HG03045 (cell line): ENCODE results near the gene COASY.

ENCODE experiments used
- ATAC-seq: cut with Tn5 transposase; IDR thresholded peaks from one replicate; pipeline ENCODE4 v1.9.1; 2021; ENCODE audit warnings: mild to moderate bottlenecking, moderate library complexity; ENCODE audit not compliant: unreplicated experiment

COASY gene

GRCh38 chr17:42571435-42572225 is 9.7 kb downstream of the COASY start:
- no peak for ATAC-seq

GRCh38 chr17:42573095-42573494 is 11.1 kb downstream of the COASY start:
- no peak for ATAC-seq

GRCh38 chr17:42574463-42574862 is 12.5 kb downstream of the COASY start:
- no peak for ATAC-seq

- ATAC-seq = no peak
These were observed 15.2 kb downstream of the COASY start for GRCh38 chr17:42577140-42577531.

- peak; percentile 69 for ATAC-seq
These were observed 15.8 kb downstream of the COASY start, which contains the start of gene PSMC3IP for GRCh38 chr17:42577532-42578281. TSS of gene PSMC3IP (minus strand) at chr17:42577729. CDS start at chr17:42577686, 43 bp downstream.

- peak; percentile 53 for ATAC-seq
These were observed 16.4 kb downstream of the COASY start for GRCh38 chr17:42578282-42578869.

GRCh38 chr17:42579794-42580551 is 18.0 kb downstream of the COASY start:
- ATAC-seq = no peak

- no peak for ATAC-seq
These were observed 19.9 kb downstream of the COASY start for GRCh38 chr17:42581744-42582270.

GRCh38 chr17:42584880-42585279 is 22.9 kb downstream of the COASY start:
- no peak for ATAC-seq

GRCh38 chr17:42585353-42585752 is 23.4 kb downstream of the COASY start:
- no peak for ATAC-seq

GRCh38 chr17:42586514-42587230 is 24.7 kb downstream of the COASY start:
- no peak for ATAC-seq

- ATAC-seq = no peak
These were observed 28.9 kb downstream of the COASY start for GRCh38 chr17:42590886-42591285.

- no peak for ATAC-seq
These were observed 29.5 kb downstream of the COASY start for GRCh38 chr17:42591411-42591810.

GRCh38 chr17:42596386-42596785 is 34.4 kb downstream of the COASY start:
- no peak for ATAC-seq

- ATAC-seq = no peak
These were observed 37.0 kb downstream of the COASY start for GRCh38 chr17:42598905-42599304.

- ATAC-seq = no peak
These were observed 41.4 kb downstream of the COASY start for GRCh38 chr17:42603318-42603717.

GRCh38 chr17:42607769-42608168 is 45.8 kb downstream of the COASY start:
- no peak for ATAC-seq

- peak; percentile 29 for ATAC-seq
These were observed 46.6 kb downstream of the COASY start for GRCh38 chr17:42608305-42609181.

GRCh38 chr17:42609182-42609813 is 47.4 kb downstream of the COASY start, which contains the start of the genes RETREG3 and TUBG1:
TSS of gene RETREG3 (minus strand) at chr17:42609374. CDS start at chr17:42609324, 50 bp downstream.
TSS of gene TUBG1 (plus strand) at chr17:42609683. CDS start at chr17:42609738, 55 bp downstream.
- ATAC-seq = peak; percentile 87
